ENCODE data around the gene SGK1. TPM values are rescaled to one million over a fixed set of nuclear protein-coding genes. Genes with fewer than 3 reads are reported as not detected.
A peak's percentile ranks its signal among the peaks of the same experiment; 100 is the strongest.

SGK1 gene
- polyA plus RNA-seq, 1 donor (not counting 4 experiments of a cell fraction or from before 2014, with no cell fraction given) = 156 TPM

GRCh38 chr6:134177236-134177635 is 140.7 kb downstream of the SGK1 start:
- Histone ChIP-seq H3K9ac (ENCODE audit: control insufficient read depth, extremely low read depth, insufficient read depth, low read length) (no peak overlapping the region), H3K36me3 (ENCODE audit: control insufficient read depth in 2 of 2, extremely low read depth in 1 of 2, insufficient read depth in 2 of 2, low read length in 2 of 2) (peaks cover 5 to 15% of the 10 kb centered on the region in 2 experiments), H3K4me2 (ENCODE audit: control insufficient read depth, extremely low read depth, insufficient read depth, low read depth, low read length) (no peak overlapping the region), H3K9me3 (ENCODE audit: control insufficient read depth, low read depth, low read length) (no peaks in the 10 kb centered on the region), H4K20me1 (ENCODE audit: control insufficient read depth, extremely low read depth, insufficient read depth, low read length) (peaks cover 3% of the 10 kb centered on the region), H3K27ac (ENCODE audit: control insufficient read depth, insufficient read depth, low read length) (no peak overlapping the region), H2AFZ (ENCODE audit: control insufficient read depth, low read length) (no peak overlapping the region), H3K79me2 (ENCODE audit: control insufficient read depth, insufficient read depth, low read length) (peaks cover 23% of the 10 kb centered on the region), H3K27me3 (ENCODE audit: control insufficient read depth, extremely low read depth, insufficient read depth, low read length) (no peaks in the 10 kb centered on the region), H3K4me1 (ENCODE audit: control insufficient read depth, extremely low read depth, insufficient read depth, low read length) (peaks cover 22% of the 10 kb centered on the region), H3K4me3 (ENCODE audit: control insufficient read depth in 2 of 3, extremely low read depth in 1 of 3, insufficient read depth in 2 of 3, low read depth in 1 of 3, low read length in 3 of 3) (no peak overlapping the region), H3K9me1 (ENCODE audit: control insufficient read depth, extremely low read depth, insufficient read depth, low read length) (no peaks in the 10 kb centered on the region)
- FAIRE-seq = no peak
- dilution Hi-C loops (cut with MboI; ENCODE audit: extremely low pct_ligation_motif_present, low sequenced_read_pairs) = no loop called here
- no peak for DNase-seq (ENCODE audit: low read depth, low spot score)
- TF ChIP-seq CTCF (optimal IDR thresholded peaks at IDR 0.05 in 1 of 3, IDR thresholded peaks at IDR 0.05 in 1 of 3, conservative IDR thresholded peaks at IDR 0.05 in 1 of 3; ENCODE audit: extremely low read depth in 1 of 3, insufficient read depth in 2 of 3, low read length in 3 of 3) = no peak

- Histone ChIP-seq H3K79me2 (ENCODE audit: control insufficient read depth, insufficient read depth, low read length) (peaks cover 31% of the 10 kb centered on the region), H3K27ac (ENCODE audit: control insufficient read depth, insufficient read depth, low read length) (peak overlapping the region; percentile 82), H3K9me1 (ENCODE audit: control insufficient read depth, extremely low read depth, insufficient read depth, low read length) (no peaks in the 10 kb centered on the region), H3K4me3 (ENCODE audit: control insufficient read depth in 2 of 3, extremely low read depth in 1 of 3, insufficient read depth in 2 of 3, low read depth in 1 of 3, low read length in 3 of 3) (peak overlapping the region in 1 of 3 experiments; percentile 96), H3K27me3 (ENCODE audit: control insufficient read depth, extremely low read depth, insufficient read depth, low read length) (no peaks in the 10 kb centered on the region), H3K4me1 (ENCODE audit: control insufficient read depth, extremely low read depth, insufficient read depth, low read length) (peaks cover 30% of the 10 kb centered on the region), H3K4me2 (ENCODE audit: control insufficient read depth, extremely low read depth, insufficient read depth, low read depth, low read length) (peak overlapping the region; percentile 82), H3K9me3 (ENCODE audit: control insufficient read depth, low read depth, low read length) (no peaks in the 10 kb centered on the region), H4K20me1 (ENCODE audit: control insufficient read depth, extremely low read depth, insufficient read depth, low read length) (peaks cover 6% of the 10 kb centered on the region), H3K9ac (ENCODE audit: control insufficient read depth, extremely low read depth, insufficient read depth, low read length) (peak overlapping the region; percentile 89), H3K36me3 (ENCODE audit: control insufficient read depth in 2 of 2, extremely low read depth in 1 of 2, insufficient read depth in 2 of 2, low read length in 2 of 2) (peaks cover 7 to 23% of the 10 kb centered on the region in 2 experiments), H2AFZ (ENCODE audit: control insufficient read depth, low read length) (no peak overlapping the region)
- TF ChIP-seq EZH2 (IDR thresholded peaks at IDR 0.05; ENCODE audit: low read length) (no peak), CTCF (optimal IDR thresholded peaks at IDR 0.05 in 1 of 3, IDR thresholded peaks at IDR 0.05 in 1 of 3, conservative IDR thresholded peaks at IDR 0.05 in 1 of 3; ENCODE audit: extremely low read depth in 1 of 3, insufficient read depth in 2 of 3, low read length in 3 of 3) (no peak)
- dilution Hi-C loops (cut with MboI; ENCODE audit: extremely low pct_ligation_motif_present, low sequenced_read_pairs) = no loop called here
- no peak for DNase-seq (ENCODE audit: low read depth, low spot score)
- no peak for FAIRE-seq
Observed at GRCh38 chr6:134176264-134176975, 141.5 kb downstream of the SGK1 start.

All from keratinocyte (primary cell).